DOHH2 (cell line): ENCODE data around the gene UTP15.

Experiments
- EZH2phosphoT487 ChIP-seq: fragments of 200-600 bp; sonication (generic); IDR thresholded peaks from 2 replicates; pipeline ENCODE4 v1.6.1; 2017; ENCODE audit warnings: borderline replicate concordance, mild to moderate bottlenecking, antibody characterized with exemption, low read length, moderate library complexity, mixed read lengths
- TF ChIP-seq, protein P1 (sequence below): fragments of 200-600 bp; sonication (generic); IDR thresholded peaks from one replicate; pipeline ENCODE4 v1.5.1; 2014; ENCODE audit warnings: antibody characterized with exemption, mild to moderate bottlenecking, low read depth, low read length; ENCODE audit not compliant: poor library complexity, severe bottlenecking

DNA sequence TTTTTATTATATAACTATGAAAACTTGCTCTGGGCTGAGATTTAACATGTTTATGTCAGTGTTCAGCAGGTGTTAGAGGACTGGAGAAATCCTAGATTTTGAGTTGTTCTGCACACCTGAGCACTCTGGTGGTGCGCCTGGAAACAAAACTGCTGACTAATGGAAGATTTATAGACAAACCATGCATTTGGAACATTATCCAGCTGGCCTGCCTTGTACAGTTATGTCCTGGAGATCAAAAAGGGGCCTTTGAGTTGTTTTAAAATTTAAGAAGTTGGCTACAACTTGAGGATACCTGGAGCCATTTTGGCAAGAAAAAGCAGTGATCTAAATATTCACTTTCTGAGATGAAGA, 54.8 kb downstream of the UTP15 start:
- TF ChIP-seq, protein P1, sequence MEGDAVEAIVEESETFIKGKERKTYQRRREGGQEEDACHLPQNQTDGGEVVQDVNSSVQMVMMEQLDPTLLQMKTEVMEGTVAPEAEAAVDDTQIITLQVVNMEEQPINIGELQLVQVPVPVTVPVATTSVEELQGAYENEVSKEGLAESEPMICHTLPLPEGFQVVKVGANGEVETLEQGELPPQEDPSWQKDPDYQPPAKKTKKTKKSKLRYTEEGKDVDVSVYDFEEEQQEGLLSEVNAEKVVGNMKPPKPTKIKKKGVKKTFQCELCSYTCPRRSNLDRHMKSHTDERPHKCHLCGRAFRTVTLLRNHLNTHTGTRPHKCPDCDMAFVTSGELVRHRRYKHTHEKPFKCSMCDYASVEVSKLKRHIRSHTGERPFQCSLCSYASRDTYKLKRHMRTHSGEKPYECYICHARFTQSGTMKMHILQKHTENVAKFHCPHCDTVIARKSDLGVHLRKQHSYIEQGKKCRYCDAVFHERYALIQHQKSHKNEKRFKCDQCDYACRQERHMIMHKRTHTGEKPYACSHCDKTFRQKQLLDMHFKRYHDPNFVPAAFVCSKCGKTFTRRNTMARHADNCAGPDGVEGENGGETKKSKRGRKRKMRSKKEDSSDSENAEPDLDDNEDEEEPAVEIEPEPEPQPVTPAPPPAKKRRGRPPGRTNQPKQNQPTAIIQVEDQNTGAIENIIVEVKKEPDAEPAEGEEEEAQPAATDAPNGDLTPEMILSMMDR = no peak
- TF ChIP-seq EZH2phosphoT487 = no peak
